IPS DF 4.7 (cell line): ENCODE data around the gene HMGB3.
A peak's percentile ranks its signal among the peaks of the same experiment; 100 is the strongest.
"Not testable (repeated sequence)": the region's sequence is repeated elsewhere in the genome, so short reads cannot be mapped to it uniquely, and the experiment has no call there.

Experiments
- DNase-seq: peaks from one replicate; pipeline ENCODE4 v3.0.0-alpha.2; 2013; ENCODE audit warnings: low spot score; ENCODE audit errors: extremely low read depth

Gene HMGB3

GRCh38 chrX:150982788-150983520 is at the start of gene HMGB3:
Gene HMGB3 (plus strand): TSS chrX:150983335. CDS start chrX:150985600, 2,265 bp downstream.
- DNase-seq = peak; percentile 71

GRCh38 chrX:150933945-150934350 is 49.2 kb upstream of the HMGB3 start:
- no peak for DNase-seq

GRCh38 chrX:150934453-150934852 is 48.7 kb upstream of the HMGB3 start:
- DNase-seq = no peak

GRCh38 chrX:150935467-150935866 is 47.7 kb upstream of the HMGB3 start:
- no peak for DNase-seq

- no peak for DNase-seq
Observed at GRCh38 chrX:150936556-150936955, 46.6 kb upstream of the HMGB3 start.

GRCh38 chrX:150940844-150941495 is 42.2 kb upstream of the HMGB3 start:
- no peak for DNase-seq

GRCh38 chrX:150941580-150941979 is 41.6 kb upstream of the HMGB3 start:
- DNase-seq = no peak

- DNase-seq = no peak
Observed at GRCh38 chrX:150942942-150943594, 40.1 kb upstream of the HMGB3 start.

GRCh38 chrX:150944233-150944632 is 38.9 kb upstream of the HMGB3 start:
- DNase-seq = peak; percentile 72

- no peak for DNase-seq
Observed at GRCh38 chrX:150954951-150955350, 28.2 kb upstream of the HMGB3 start.

GRCh38 chrX:150955590-150955989 is 27.5 kb upstream of the HMGB3 start:
- DNase-seq = no peak

- no peak for DNase-seq
Observed at GRCh38 chrX:150958177-150958576, 25.0 kb upstream of the HMGB3 start.

- DNase-seq = no peak
Observed at GRCh38 chrX:150959557-150959956, 23.6 kb upstream of the HMGB3 start.

- no peak for DNase-seq
Observed at GRCh38 chrX:150961631-150962030, 21.5 kb upstream of the HMGB3 start.

GRCh38 chrX:150964416-150964815 is 18.7 kb upstream of the HMGB3 start:
- DNase-seq = not testable (repeated sequence)

GRCh38 chrX:150966235-150966634 is 16.9 kb upstream of the HMGB3 start:
- DNase-seq = no peak

- DNase-seq = no peak
Observed at GRCh38 chrX:150966742-150967141, 16.4 kb upstream of the HMGB3 start.

- no peak for DNase-seq
Observed at GRCh38 chrX:150967786-150968185, 15.3 kb upstream of the HMGB3 start.

- DNase-seq = no peak
Observed at GRCh38 chrX:150968862-150969720, 14.0 kb upstream of the HMGB3 start.

GRCh38 chrX:150972450-150972849 is 10.7 kb upstream of the HMGB3 start:
- DNase-seq = no peak

GRCh38 chrX:150975655-150976390 is 7.3 kb upstream of the HMGB3 start:
- no peak for DNase-seq
